Measurements from ENCODE around the gene KRT9.
"Not testable (repeated sequence)": the region's sequence is repeated elsewhere in the genome, so short reads cannot be mapped to it uniquely, and the experiment has no call there.

Gene KRT9

DNA sequence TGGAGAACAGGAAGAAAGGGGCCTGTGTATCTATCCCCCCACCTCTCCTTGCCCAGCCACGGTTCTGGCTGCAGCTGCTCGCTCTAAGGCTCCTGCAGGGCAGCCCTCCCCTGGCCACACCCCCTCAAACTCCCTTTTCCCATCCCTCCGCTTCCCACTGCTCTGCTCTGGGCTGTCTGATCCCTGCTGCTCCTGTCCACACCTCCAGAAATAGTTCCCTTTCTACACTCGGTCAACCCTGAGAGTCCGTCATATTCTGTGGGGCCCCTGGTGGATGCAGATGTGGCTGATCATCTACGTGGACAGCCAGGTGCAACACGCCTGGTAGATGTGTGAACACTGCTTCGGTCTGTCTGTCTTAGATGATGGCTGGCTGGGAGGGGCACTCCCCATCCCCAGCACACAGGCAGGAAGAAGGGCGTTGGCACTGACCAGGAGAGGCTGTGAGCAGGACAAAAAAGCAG, 24.4 kb downstream of the KRT9 start:
- no peak for DNase-seq (ENCODE audit: low read depth in 2 of 2)

- DNase-seq (ENCODE audit: low read depth in 2 of 2): no peak
Measured at GRCh38 chr17:41546819-41547218, 25.0 kb downstream of the KRT9 start.

DNA sequence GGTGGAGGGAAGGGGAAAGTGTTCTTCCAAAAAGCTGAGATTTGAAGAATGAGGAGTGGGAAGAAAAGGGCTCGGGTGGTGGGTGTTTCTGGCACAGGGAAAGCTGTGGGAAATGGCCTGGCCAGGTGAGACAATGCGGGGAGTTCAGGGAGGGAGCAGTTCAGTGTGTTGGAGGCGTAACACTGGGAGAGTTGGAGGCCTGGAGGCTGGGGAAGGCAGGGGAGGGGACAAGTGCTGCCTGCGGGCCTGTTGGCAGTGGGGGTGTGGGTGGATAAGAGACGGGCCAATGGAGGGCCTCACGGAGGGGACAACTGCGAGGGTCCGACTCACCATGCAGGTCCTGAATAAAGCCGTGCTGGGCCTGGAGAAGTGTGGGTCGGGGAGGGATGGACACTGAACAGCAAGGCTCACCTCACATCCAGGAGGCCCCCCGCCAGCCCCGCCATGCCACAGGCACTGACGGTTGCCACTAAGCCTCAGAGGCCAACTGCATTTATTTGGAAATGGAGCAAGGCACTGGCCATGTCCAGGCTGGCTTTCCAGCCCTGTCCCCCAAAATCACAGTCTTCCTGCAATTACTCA, 25.9 kb downstream of the KRT9 start:
- no peak for DNase-seq (ENCODE audit: low read depth in 2 of 2)

DNA sequence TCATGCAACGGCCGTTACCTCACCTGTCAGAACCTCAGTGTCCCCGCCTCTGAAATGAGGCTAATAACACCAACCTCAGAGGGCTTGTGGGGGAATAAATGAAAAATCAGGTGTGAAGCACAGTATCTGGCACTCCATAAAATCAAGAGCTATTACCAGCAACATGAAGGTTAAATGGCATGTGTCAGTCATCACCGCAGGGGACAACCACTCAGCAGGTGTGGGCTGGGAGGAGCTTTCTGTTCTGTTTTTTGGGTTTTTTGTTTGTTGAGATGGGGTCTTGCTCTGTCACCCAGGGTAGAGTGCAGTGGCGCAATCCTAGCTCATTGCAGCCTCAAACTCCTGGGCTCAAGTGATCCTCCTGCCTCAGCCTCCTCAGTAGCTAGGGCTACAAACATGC, 26.9 kb downstream of the KRT9 start:
- no peak for DNase-seq (ENCODE audit: low read depth in 2 of 2)

- DNase-seq (ENCODE audit: low read depth in 2 of 2): no peak
Measured at GRCh38 chr17:41544491-41544892, 27.4 kb downstream of the KRT9 start.

DNA sequence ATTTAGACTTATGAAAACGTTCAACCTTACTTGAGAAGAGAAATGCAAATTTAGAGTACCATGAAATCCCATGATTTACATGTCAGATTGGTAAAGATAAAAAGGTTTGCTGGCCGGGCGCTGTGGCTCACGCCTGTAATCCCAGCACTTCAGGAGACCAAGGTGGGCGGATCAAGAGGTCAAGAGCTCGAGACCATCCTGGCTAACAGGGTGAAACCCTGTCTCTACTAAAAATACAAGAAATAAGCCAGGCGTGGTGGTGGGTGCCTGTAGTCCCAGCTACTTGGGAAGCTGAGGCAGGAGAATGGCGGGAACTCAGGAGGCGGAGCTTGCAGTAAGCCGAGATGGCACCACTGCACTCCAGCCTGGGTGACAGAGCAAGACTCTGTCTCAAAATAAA, 29.1 kb downstream of the KRT9 start:
- DNase-seq (ENCODE audit: low read depth in 2 of 2): not testable (repeated sequence)

DNA sequence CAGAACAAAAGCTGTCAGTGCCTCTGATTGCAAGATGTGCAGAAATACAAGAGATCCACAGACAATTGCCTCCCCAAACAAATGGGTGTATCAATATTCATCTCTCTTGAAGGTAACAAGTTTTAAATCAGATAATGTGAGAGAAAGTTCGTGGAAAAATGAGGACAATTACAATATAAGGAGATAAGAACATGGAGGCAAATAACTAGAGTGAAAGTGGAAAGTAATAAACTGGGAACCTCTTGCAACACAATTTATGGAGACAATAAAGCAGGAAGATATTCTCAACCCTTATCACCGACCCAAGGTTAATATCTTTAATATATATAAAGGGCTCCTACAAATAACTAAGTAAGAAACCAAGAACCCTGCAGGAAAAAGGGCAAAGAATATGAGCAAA, 29.5 kb downstream of the KRT9 start:
- no peak for DNase-seq (ENCODE audit: low read depth in 2 of 2)

DNA sequence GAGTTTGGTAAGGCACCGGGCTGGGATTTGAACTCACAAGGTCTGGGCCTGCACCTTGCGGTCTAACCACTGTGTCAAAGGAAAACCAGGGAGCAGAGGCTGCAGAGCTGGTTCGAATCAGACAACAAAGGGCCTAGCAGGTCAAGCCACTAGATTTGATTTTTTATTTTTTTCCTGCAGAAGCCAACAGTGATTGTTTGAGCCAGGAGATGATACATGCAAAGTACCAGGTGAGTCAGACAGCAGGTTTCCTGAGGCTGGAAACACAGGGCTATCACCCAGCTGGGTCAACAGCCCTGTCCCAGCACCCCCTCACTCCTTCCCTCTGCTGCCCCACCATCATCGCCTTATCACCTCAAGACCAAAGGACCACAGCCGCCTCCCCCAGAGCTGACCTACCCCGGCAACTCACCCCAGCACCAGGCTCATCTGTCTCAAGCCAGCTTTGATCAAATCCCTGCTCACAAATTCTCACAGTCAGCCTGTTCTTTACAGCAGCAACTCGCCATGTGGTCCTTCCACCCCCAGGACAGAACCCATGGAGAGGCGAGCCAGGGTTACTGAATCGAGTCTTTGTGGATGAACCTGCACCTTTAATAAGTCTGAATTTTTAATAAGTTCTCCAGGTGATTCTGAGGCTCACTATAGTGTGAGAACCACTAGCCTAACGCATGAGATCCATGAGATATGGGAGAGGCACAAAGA, 30.8 kb downstream of the KRT9 start:
- DNase-seq (ENCODE audit: low read depth in 2 of 2): no peak

DNA sequence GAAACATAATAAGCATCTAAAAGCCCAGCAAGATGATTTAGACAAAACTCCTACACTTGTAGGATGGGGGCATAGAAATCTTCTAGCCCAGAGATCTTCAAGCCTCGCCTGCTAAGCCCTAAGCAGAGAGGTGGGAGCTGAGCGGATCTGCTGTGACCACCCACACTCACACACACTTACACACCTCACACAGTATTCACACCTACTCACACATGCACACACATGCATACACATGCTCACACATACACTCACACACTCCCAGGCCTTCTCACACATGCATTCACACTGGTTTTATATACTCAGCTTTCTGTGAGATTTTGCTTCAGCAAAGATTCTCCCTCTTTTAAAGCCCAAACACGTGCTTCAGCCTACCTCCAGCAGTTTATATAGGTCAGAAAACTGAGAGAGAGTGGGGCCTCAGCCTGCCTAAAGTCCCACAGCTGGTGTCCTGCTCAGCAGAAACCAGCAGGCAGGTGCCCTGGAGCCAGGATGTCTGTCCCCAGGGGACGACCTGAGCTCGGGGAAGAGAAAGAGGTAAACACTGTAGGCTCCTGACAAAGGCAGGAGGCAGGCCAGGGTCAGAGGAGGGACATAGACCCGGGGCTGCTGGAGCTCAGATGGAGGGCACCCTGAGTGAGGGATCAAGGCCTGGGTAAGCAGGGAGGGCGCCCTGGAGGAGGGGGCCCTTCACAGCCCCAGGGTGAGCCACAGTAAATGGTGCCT, 31.7 kb downstream of the KRT9 start:
- DNase-seq (ENCODE audit: low read depth in 2 of 2): no peak

GRCh38 chr17:41539071-41539492, 32.8 kb downstream of the KRT9 start:
- DNase-seq (ENCODE audit: low read depth in 2 of 2): no peak

DNA sequence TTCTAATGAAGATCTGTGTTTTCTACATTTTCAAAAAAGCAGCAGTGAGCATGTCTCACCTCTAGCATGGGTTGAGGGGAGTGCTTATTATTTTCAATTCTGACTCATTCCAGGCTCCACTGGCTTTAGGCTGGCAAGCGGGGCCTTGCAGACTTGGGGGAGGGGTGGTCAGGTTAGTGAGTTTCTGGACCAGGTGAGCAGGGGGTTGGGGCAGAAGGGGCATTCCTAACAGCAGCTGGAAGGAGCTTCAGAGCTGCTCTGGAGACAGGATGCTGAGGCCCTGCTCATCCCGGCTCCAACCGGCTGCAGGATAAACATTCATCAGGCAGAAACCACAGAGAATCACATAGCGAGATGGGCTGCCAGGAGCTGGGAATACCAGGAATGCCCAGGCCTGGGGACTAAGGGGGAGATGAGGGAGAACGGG, 33.3 kb downstream of the KRT9 start:
- DNase-seq (ENCODE audit: low read depth in 2 of 2): no peak

DNA sequence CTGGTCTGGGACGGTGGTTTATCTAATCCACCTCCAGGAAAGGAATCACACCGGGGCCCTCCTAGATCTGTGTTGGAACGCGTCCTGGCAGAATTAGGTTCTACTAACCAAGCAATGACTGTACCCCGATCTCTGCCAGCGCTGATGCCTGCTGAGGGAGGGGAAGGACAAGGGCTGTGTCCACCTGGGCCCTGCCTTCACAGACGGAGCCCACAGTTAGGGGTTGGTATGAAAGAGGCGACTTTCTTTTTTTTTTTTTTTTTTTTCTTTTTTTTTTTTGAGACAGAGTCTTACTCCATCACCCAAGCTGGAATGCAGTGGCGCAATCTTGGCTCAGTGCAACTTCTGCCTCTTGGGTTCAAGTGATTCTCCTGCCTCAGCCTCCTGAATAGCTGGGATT, 33.9 kb downstream of the KRT9 start:
- DNase-seq (ENCODE audit: low read depth in 2 of 2): no peak

- no peak for DNase-seq (ENCODE audit: low read depth in 2 of 2)
Measured at GRCh38 chr17:41537614-41537954, 34.3 kb downstream of the KRT9 start.

DNA sequence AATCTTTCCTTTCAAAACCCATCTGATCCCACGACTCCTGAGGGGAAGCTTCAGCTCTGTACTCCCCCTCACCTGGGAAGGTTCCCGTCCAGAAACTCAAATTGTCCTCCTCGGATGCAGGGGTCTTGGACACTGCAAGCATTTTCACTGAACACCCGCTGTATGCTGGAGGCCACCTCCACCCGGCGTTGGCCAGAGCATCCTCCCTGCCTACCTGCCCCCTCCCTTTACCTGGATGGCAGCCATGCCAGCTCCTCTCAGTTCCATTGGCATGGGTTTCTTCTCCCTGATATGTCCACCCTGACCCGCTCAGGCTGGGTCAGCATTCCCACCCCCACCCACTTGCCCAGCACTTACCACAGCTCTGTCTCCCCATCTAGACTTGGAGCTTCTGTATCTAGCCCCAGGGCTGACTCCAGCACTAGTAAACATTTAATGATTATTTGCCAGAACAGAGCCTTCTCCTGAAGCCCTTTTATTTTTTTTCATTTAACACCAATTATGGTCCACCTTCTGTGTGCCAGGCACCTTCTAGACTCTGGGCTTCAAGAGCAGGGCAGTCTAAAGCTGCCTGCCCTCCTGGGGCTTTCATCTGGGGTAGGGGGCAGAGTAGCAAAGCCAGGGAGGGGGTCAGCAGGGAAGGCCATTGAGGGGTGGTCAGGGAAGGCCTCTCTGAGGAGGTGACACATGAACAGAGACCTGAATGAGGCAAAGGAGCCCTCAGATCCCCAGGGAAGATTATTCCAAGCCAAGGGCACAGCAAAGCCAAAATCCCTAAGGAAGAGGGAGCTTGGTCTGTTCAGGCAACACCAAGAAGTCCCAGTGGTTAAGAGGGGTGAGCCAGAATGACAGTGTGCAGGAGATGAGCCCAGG, 34.9 kb downstream of the KRT9 start:
- DNase-seq (ENCODE audit: low read depth in 2 of 2): no peak

GRCh38 chr17:41535764-41536481, 35.9 kb downstream of the KRT9 start:
- no peak for DNase-seq (ENCODE audit: low read depth in 2 of 2)

DNA sequence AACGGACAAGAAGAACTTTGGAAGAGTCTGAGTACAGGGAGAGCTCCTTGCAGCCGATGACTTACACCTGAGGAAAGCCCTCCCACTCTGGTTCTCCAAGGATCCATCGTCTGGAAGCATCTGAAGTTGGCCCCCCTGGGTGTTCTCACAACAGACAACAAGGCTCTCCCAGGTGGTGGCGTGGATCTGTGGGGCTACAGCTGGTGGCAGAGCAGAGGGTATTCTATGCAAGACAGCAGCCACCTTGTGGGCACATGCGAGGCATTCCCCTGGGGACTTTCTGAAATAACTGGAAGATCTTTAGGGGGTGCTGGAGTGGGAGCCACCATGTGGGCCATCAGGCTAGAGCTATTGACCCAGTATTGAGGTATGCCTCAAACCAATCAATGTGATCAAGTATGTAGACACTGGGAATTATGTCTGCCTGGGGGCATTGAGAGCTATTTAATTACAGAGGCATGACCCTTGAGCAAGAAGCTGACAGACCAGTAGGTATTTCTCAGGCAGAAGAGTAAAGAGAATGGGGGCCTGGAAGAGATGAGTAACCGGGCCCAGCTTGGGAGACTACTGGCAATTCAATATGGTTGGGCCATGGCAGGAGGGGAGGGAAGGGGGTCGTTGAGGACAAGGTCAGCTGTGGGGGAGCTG, 36.8 kb downstream of the KRT9 start:
- no peak for DNase-seq (ENCODE audit: low read depth in 2 of 2)

- no peak for DNase-seq (ENCODE audit: low read depth in 2 of 2)
Measured at GRCh38 chr17:41533613-41534012, 38.2 kb downstream of the KRT9 start.

DNA sequence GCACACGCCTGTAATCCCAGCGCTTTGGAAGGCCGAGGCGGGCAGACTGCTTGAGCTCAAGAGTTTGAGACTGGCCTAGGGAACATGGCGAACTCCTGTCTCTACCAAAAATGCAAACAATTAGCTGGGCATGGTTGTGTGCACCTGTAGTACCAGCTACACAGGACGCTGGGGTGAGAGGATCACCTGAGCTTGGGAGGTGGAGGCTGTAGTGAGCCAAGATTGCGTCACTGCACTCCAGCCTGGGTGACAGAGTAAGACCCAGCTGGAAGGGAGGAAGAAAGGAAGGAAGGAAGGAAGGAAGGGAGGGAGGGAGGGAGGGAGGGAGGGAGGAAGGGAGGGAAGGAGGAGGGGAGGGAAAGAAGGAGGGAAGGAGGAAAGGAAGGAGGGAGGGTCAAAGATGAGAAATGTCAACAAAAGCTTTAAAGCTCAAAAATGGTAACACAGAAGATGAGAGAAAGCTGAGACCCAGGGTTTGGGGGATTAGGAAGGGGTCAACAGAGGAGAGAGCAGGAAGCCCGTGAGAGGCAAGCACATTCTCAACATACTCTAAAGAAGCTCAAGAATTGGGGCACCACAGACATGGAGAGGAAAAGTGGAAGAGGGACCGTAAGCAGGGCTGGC, 38.8 kb downstream of the KRT9 start:
- DNase-seq (ENCODE audit: low read depth in 2 of 2): no peak

- DNase-seq (ENCODE audit: low read depth in 2 of 2): no peak
Measured at GRCh38 chr17:41531993-41532392, 39.9 kb downstream of the KRT9 start.

All from stimulated activated CD8-positive, alpha-beta memory T cell treated with anti-CD3 and anti-CD28 coated beads, Interleukin-15, amount 100 ng/mL, for 48 hours (primary cell).